Activated naive CD8-positive, alpha-beta T cell treated with anti-CD3 and anti-CD28 coated beads, Interleukin-2, amount 50 U/mL, for 24 hours (primary cell): ENCODE measurements around the gene ANKRD6.

Source experiments
- ATAC-seq: fragments of 150-1000 bp; cut with Tn5 transposase; one replicate; pipeline ENCODE4 v1.10.0; 2021
- DNase-seq: peaks from one replicate; pipeline ENCODE4 v3.0.0; 2021
- H3K27ac Mint-ChIP-seq: one replicate; pipeline ENCODE4 v1.8.0; 2021; ENCODE audit warnings: mild to moderate bottlenecking, mixed read lengths
- H3K27me3 Mint-ChIP-seq: one replicate; pipeline ENCODE4 v1.8.0; 2021; ENCODE audit warnings: mixed read lengths
- H3K36me3 Mint-ChIP-seq: one replicate; pipeline ENCODE4 v1.8.0; 2021; ENCODE audit warnings: low read depth, mixed read lengths
- H3K4me1 Mint-ChIP-seq: one replicate; pipeline ENCODE4 v1.8.0; 2021; ENCODE audit warnings: mixed read lengths
- H3K4me3 Mint-ChIP-seq: one replicate; pipeline ENCODE4 v1.8.0; 2021; ENCODE audit warnings: mild to moderate bottlenecking, moderate library complexity, mixed read lengths
- H3K9me3 Mint-ChIP-seq: one replicate; pipeline ENCODE4 v1.8.0; 2021; ENCODE audit warnings: mixed read lengths

The ANKRD6 gene

DNA sequence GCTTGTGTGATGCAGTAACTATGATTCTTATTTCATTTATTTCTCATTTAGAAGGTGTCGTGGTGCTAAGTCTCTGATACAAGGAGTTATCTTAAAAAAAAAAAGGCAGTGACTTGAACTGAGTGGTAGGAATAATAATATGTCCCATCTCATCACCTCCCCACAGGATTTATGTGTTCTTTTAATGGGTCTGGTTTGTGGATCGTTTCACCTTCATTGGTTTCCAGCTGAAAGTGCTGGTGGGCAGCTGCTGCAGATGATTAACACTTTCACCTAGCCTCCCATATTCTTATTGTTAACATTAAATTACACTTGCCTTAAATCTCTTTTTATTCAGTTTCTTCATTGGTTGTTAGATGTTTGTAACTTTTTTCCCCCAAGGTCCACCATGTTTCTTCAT lies 68.8 kb downstream of the ANKRD6 start:
- H3K4me1 Mint-ChIP-seq = no peaks in the 10 kb centered on the region
- no peak overlapping the region for H3K27ac Mint-ChIP-seq
- no peak for ATAC-seq
- no peaks in the 10 kb centered on the region for H3K9me3 Mint-ChIP-seq
- no peak for DNase-seq
- H3K27me3 Mint-ChIP-seq = no peaks in the 10 kb centered on the region
- no peak overlapping the region for H3K4me3 Mint-ChIP-seq
- H3K36me3 Mint-ChIP-seq = no peaks in the 10 kb centered on the region

- no peak for DNase-seq
- no peaks in the 10 kb centered on the region for H3K27me3 Mint-ChIP-seq
- no peaks in the 10 kb centered on the region for H3K4me1 Mint-ChIP-seq
- no peak overlapping the region for H3K27ac Mint-ChIP-seq
- H3K36me3 Mint-ChIP-seq = no peaks in the 10 kb centered on the region
- H3K4me3 Mint-ChIP-seq = no peak overlapping the region
- no peaks in the 10 kb centered on the region for H3K9me3 Mint-ChIP-seq
- ATAC-seq = no peak
Measured at GRCh38 chr6:89503641-89504040, 70.7 kb downstream of the ANKRD6 start.

- no peaks in the 10 kb centered on the region for H3K9me3 Mint-ChIP-seq
- no peaks in the 10 kb centered on the region for H3K36me3 Mint-ChIP-seq
- H3K4me3 Mint-ChIP-seq = no peak overlapping the region
- DNase-seq (no peak), ATAC-seq (no peak)
- no peaks in the 10 kb centered on the region for H3K27me3 Mint-ChIP-seq
- H3K27ac Mint-ChIP-seq = no peak overlapping the region
- no peaks in the 10 kb centered on the region for H3K4me1 Mint-ChIP-seq
Measured at GRCh38 chr6:89505847-89506246, 72.9 kb downstream of the ANKRD6 start.

DNA sequence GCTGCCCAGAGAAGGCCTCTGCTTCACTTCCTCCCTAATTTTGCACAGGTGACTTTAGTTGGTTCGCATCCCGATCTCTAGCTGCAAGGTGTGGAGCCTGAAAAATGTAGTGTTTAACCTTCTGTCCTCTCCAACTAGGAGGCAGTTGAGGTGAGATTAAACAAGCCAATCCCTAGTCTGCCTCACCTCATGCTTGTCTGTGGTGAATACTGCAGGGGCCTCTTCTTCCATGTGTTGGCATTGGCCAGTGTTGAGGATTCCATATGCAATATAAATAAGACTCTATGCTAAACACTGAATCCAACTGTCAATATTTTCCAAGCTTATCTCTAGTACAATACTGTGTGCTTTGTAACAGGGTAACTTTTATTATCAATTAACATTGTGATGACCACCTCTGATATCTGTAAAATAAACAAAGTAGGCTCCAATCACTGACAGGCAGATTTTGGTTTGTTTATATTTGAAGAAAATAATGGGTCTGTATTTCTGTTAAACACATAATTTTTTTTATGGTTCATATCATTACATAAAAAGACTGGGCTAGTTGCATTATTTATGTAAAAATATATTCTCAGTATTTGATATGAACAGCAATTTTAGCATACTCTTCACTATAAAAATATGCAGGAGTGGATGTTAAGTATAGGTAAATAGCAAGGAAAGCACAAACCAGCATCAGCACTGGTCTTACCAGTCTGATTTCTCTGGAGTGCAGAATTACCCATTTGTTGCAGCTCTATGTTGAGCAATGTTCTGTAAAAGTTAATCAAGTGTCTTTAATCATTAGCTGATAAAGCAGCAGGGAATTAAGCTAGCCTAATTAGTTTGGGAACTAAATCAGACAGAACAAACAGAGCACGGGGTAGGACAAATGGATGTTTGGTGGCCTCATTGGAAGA lies 74.0 kb downstream of the ANKRD6 start:
- ATAC-seq (no peak), DNase-seq (no peak)
- H3K9me3 Mint-ChIP-seq = no peaks in the 10 kb centered on the region
- no peaks in the 10 kb centered on the region for H3K36me3 Mint-ChIP-seq
- H3K4me1 Mint-ChIP-seq = no peaks in the 10 kb centered on the region
- no peak overlapping the region for H3K4me3 Mint-ChIP-seq
- no peaks in the 10 kb centered on the region for H3K27me3 Mint-ChIP-seq
- no peak overlapping the region for H3K27ac Mint-ChIP-seq

DNA sequence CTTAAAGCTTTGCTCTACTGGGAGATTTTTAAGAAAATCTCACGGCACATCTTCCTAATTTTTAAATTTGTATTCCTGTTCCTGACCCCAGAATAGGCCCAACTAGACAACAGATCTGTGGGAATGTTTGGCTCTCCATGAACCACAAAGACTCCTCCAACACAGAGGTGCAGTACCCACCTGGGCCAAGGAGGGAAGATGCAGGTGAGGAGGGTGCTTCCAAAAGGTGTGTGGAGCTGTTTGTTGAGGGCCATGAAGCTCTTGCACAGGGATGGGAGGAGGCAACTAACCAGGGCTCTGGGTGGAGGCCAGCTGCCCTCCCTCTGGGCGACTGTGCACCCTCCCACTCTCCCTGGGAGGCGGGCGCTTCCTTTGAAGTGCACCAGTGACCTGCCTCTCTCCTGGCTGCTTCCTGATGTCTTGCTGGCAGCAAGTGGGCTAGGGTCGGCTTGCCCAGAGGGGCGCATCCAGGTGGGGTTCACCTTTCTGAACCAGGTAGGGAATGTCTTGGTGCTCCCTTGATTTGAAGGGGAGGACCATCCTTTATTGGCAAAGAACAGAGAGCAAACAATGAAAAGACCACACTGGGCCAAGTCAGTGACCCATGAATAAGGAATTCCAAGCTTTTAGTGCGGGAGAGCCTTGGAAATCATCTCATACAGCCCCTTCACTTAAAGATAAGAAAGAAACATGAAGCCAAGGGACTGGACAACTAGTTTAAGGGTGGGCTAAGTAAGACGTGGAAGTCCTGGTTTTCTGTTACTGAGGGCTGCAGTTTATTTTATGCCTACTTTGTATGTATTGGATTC lies 76.0 kb downstream of the ANKRD6 start:
- Mint-ChIP-seq H3K27me3 (no peaks in the 10 kb centered on the region), H3K4me1 (no peaks in the 10 kb centered on the region), H3K4me3 (no peak overlapping the region), H3K36me3 (no peaks in the 10 kb centered on the region), H3K27ac (no peak overlapping the region), H3K9me3 (no peaks in the 10 kb centered on the region)
- DNase-seq (no peak), ATAC-seq (no peak)

DNA sequence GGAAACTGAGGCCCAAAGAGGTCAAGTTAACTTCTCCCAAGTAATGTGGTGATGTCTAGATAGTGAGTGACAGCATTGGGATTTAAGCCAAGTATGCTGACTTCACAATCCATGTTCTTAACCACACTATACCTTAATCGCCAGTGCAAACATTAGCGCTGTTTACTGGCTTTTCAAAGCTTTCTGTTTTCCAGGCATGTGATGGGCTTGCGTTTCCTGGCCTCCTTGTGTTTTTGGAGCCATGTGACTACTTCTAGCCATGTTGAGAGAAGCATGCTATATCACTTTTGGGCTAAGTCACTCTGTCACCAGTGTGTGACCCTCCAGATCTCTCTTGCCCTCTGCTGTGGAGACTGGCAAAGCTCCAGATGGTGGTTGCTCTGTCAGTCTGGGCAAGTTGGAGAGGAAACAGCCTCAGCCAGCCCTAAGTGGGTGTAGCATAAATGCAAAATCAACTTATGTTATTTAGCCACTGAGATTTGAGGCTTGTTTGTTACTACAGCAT lies 76.9 kb downstream of the ANKRD6 start:
- DNase-seq (no peak), ATAC-seq (no peak)
- Mint-ChIP-seq H3K4me1 (no peaks in the 10 kb centered on the region), H3K36me3 (no peaks in the 10 kb centered on the region), H3K4me3 (no peak overlapping the region), H3K27me3 (no peaks in the 10 kb centered on the region), H3K27ac (peak overlapping the region; percentile 24), H3K9me3 (no peaks in the 10 kb centered on the region)

DNA sequence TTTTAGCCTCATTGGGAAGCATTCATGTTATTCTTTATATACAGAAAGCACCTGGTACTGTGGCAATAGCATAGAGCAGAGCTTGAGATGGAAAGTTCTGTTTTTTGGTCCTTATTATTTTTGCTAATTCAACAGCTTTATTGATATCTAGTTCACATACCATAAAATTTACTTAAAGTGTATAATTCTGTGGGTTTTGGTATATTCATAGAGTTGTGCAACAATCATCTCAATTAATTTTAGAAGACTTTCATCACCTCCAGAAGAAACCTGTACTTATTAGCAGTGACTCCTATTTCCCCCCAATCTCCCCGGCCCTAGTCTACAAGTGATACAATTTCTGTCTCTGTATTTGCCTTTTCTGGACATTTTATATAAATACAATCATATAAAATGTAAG lies 77.4 kb downstream of the ANKRD6 start:
- ATAC-seq (no peak), DNase-seq (no peak)
- no peaks in the 10 kb centered on the region for H3K36me3 Mint-ChIP-seq
- no peak overlapping the region for H3K27ac Mint-ChIP-seq
- no peaks in the 10 kb centered on the region for H3K27me3 Mint-ChIP-seq
- H3K9me3 Mint-ChIP-seq = no peaks in the 10 kb centered on the region
- H3K4me3 Mint-ChIP-seq = no peak overlapping the region
- H3K4me1 Mint-ChIP-seq = no peaks in the 10 kb centered on the region

- no peak for DNase-seq
- H3K4me3 Mint-ChIP-seq = no peak overlapping the region
- no peaks in the 10 kb centered on the region for H3K36me3 Mint-ChIP-seq
- H3K9me3 Mint-ChIP-seq = no peaks in the 10 kb centered on the region
- H3K4me1 Mint-ChIP-seq = no peaks in the 10 kb centered on the region
- H3K27me3 Mint-ChIP-seq = no peaks in the 10 kb centered on the region
- H3K27ac Mint-ChIP-seq = no peak overlapping the region
- no peak for ATAC-seq
Measured at GRCh38 chr6:89518352-89519055, 85.6 kb downstream of the ANKRD6 start.

DNA sequence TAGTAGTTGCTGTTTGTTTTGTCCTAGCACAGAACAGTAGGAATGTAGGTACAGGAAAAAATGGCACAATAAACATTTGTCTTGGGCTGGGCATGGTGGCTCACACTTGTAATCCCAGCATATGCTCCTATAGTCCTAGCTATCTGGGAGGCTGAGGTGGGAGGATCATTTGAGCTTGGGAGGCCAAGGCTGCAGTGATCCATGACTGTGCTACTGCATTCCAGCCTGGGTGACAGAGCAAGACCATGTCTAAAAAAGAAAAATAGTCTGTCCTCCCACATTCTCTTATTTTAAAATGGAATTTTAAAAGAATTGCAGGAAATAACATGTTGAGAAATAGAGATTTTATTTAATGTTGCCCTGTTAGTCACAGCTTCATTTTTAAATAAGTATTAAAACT lies 87.8 kb downstream of the ANKRD6 start:
- H3K27me3 Mint-ChIP-seq = no peaks in the 10 kb centered on the region
- ATAC-seq (no peak), DNase-seq (no peak)
- H3K27ac Mint-ChIP-seq = no peak overlapping the region
- no peak overlapping the region for H3K4me3 Mint-ChIP-seq
- H3K36me3 Mint-ChIP-seq = no peaks in the 10 kb centered on the region
- H3K9me3 Mint-ChIP-seq = no peaks in the 10 kb centered on the region
- no peaks in the 10 kb centered on the region for H3K4me1 Mint-ChIP-seq

- Mint-ChIP-seq H3K4me3 (no peak overlapping the region), H3K36me3 (no peaks in the 10 kb centered on the region), H3K4me1 (no peaks in the 10 kb centered on the region), H3K27me3 (no peaks in the 10 kb centered on the region), H3K9me3 (no peaks in the 10 kb centered on the region), H3K27ac (no peak overlapping the region)
- no peak for ATAC-seq
- no peak for DNase-seq
Measured at GRCh38 chr6:89522778-89523177, 89.8 kb downstream of the ANKRD6 start.

DNA sequence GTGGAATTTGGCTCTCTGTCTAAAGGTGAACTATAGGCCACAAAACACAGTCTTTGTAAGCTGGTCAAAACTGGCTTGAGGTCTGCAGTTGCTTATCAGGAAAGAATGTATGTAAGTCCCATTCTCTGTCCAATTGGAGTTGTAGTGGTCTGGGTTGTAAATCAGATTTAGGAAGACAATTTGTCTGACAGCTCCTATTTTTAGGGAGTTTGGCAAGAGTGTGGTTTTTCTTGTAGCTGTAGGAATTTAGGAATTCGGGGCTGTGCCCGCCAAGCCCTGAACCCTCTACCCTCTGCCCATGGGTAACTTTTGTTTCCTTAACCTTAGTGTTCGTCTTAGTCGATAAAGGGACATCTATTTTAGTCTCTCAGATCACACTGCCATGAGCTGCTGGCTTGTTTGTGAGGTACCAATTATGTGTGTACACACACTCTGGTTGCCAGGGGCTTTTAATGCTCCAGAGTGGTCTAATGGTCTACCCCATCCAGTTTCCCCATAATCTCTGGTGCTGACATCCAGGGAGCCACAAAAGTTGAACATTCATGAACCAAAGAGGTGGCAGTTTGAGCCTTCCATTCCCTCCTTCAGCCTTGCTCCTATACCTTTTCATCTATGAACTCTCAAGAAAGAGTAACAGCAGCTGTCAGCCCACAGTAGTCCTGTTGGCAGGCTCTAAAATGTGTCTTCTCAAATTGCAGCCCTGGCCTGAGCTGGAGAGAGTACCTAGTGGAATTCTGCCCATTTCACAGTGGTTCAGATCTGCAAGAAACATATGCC lies 93.0 kb downstream of the ANKRD6 start:
- H3K27ac Mint-ChIP-seq = no peak overlapping the region
- no peaks in the 10 kb centered on the region for H3K4me1 Mint-ChIP-seq

GRCh38 chr6:89526563-89526869 lies 93.6 kb downstream of the ANKRD6 start:
- H3K36me3 Mint-ChIP-seq = no peaks in the 10 kb centered on the region
- no peaks in the 10 kb centered on the region for H3K9me3 Mint-ChIP-seq
- no peak for ATAC-seq
- no peak overlapping the region for H3K4me3 Mint-ChIP-seq
- DNase-seq = no peak
- H3K4me1 Mint-ChIP-seq = no peaks in the 10 kb centered on the region
- no peaks in the 10 kb centered on the region for H3K27me3 Mint-ChIP-seq
- H3K27ac Mint-ChIP-seq = no peak overlapping the region

More for the DNA sequence above, 93.0 kb downstream of the ANKRD6 start:
- H3K27me3 Mint-ChIP-seq = no peaks in the 10 kb centered on the region
- ATAC-seq (no peak), DNase-seq (no peak)
- H3K4me3 Mint-ChIP-seq = no peak overlapping the region
- no peaks in the 10 kb centered on the region for H3K36me3 Mint-ChIP-seq
- no peaks in the 10 kb centered on the region for H3K9me3 Mint-ChIP-seq

- Mint-ChIP-seq H3K27ac (no peak overlapping the region), H3K9me3 (no peaks in the 10 kb centered on the region), H3K4me1 (no peaks in the 10 kb centered on the region), H3K36me3 (no peaks in the 10 kb centered on the region), H3K4me3 (no peak overlapping the region), H3K27me3 (no peaks in the 10 kb centered on the region)
- ATAC-seq (no peak), DNase-seq (no peak)
Measured at GRCh38 chr6:89527634-89528033, 94.7 kb downstream of the ANKRD6 start.

DNA sequence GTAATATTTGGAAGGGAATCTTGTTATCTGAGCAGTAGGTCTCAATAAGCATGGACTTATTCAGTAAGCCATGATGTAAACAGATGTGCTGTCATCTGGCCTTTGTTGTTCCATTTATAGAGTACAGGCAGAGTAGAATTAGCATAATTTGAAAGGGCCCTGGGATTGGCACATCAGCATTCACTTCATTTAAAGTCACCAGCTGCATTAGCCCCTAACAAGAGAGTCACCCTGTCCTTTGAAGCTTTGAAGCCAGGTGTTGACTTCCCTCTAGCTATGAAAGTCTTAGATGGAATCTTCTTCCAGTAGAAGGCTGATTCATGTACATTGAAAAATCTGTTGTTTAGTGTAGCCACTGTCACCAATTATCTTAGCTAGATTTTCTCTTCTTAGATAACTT lies 95.9 kb downstream of the ANKRD6 start:
- Mint-ChIP-seq H3K4me1 (no peaks in the 10 kb centered on the region), H3K36me3 (no peaks in the 10 kb centered on the region), H3K27me3 (no peaks in the 10 kb centered on the region), H3K27ac (no peak overlapping the region), H3K4me3 (no peak overlapping the region), H3K9me3 (no peaks in the 10 kb centered on the region)
- no peak for DNase-seq
- ATAC-seq = no peak
